IMR-90 (cell line): ENCODE measurements around the gene C19orf73. TPM values are rescaled to one million over a fixed set of nuclear protein-coding genes. Genes with fewer than 3 reads are reported as not detected.

Source experiments
- ATAC-seq: fragments of 200-7000 bp; cut with Tn5 transposase; 2 replicates; pipeline ENCODE4 v1.9.1; 2020; ENCODE audit warnings: low read depth, mild to moderate bottlenecking, moderate library complexity
- BruUV-seq: library from RNA; stranded (reverse); fragments of 400-500 nt; replicated peaks from 2 replicates; lab custom pipeline; 2021; lab: Mats Ljungman, UMichigan
- CTCF ChIA-PET: fragments of 300-600 bp; formaldehyde crosslinking; extraction: SDS; loops from one replicate; lab custom pipeline; 2021; ENCODE audit warnings: antibody characterized with exemption; lab: Yijun Ruan, JAX
- POLR2A ChIA-PET: fragments of 300-600 bp; sonication (Branson Sonifier 250); formaldehyde crosslinking; loops from one replicate; lab custom pipeline; 2022; ENCODE audit warnings: antibody characterized with exemption; ENCODE audit not compliant: unreplicated experiment; lab: Charles Lee
- DNase-seq: peaks from one replicate; pipeline ENCODE4 v3.0.0; 2013
- H2AFZ ChIP-seq: replicated peaks from 2 replicates; pipeline ENCODE3; 2013; ENCODE audit warnings: low read length, mild to moderate bottlenecking; ENCODE audit not compliant: poor library complexity
- H2AK5ac ChIP-seq: 2 replicates; pipeline ENCODE4 v1.6.1; 2013; ENCODE audit warnings: low read depth, low read length, inconsistent platforms
- H2AK9ac ChIP-seq: replicated peaks from 2 replicates; pipeline ENCODE3; 2013; ENCODE audit warnings: mild to moderate bottlenecking, low read depth, low read length, moderate library complexity; ENCODE audit not compliant: poor library complexity
- H2BK120ac ChIP-seq: 2 replicates; pipeline ENCODE4 v1.6.1; 2013; ENCODE audit warnings: low read depth, low read length, inconsistent platforms
- H2BK15ac ChIP-seq: 3 replicates; pipeline ENCODE4 v1.6.1; 2013; ENCODE audit warnings: low read depth, low read length, inconsistent platforms
- H2BK20ac ChIP-seq: 2 replicates; pipeline ENCODE4 v1.6.1; 2013; ENCODE audit warnings: low read depth, mild to moderate bottlenecking, inconsistent platforms, low read length, moderate library complexity
- H2BK5ac ChIP-seq: 2 replicates; pipeline ENCODE4 v1.6.1; 2013; ENCODE audit warnings: mild to moderate bottlenecking, low read depth, low read length, inconsistent platforms; ENCODE audit not compliant: poor library complexity, severe bottlenecking
- H3K14ac ChIP-seq: replicated peaks from 2 replicates; pipeline ENCODE4 v1.6.1; 2013; ENCODE audit warnings: low read depth, low read length, inconsistent platforms
- H3K18ac ChIP-seq: 2 replicates; pipeline ENCODE4 v1.6.1; 2013; ENCODE audit warnings: low read depth, low read length, control low read depth
- H3K23ac ChIP-seq: 2 replicates; pipeline ENCODE4 v1.6.1; 2013; ENCODE audit warnings: low read depth, low read length, inconsistent platforms
- H3K27ac ChIP-seq: 2 replicates; pipeline ENCODE4 v1.5.1; 2013; ENCODE audit warnings: mild to moderate bottlenecking, control low read depth, low read length; ENCODE audit not compliant: insufficient read depth
- H3K27me3 ChIP-seq: 2 replicates; pipeline ENCODE4 v1.6.1; 2013; ENCODE audit warnings: low read length; ENCODE audit not compliant: control insufficient read depth, insufficient read depth
- H3K36me3 ChIP-seq: 2 replicates; pipeline ENCODE4 v1.6.1; 2013; ENCODE audit warnings: low read length, mixed read lengths; ENCODE audit not compliant: control insufficient read depth, insufficient read depth
- H3K4ac ChIP-seq: 2 replicates; pipeline ENCODE4 v1.6.1; 2013; ENCODE audit warnings: low read depth, low read length, inconsistent platforms
- H3K4me1 ChIP-seq: 2 replicates; pipeline ENCODE4 v1.6.1; 2013; ENCODE audit warnings: low read length, mixed read lengths; ENCODE audit not compliant: control insufficient read depth, insufficient read depth
- H3K4me2 ChIP-seq: 2 replicates; pipeline ENCODE4 v1.6.1; 2013; ENCODE audit warnings: low read depth, mild to moderate bottlenecking, control low read depth, low read length, moderate library complexity
- H3K4me3 ChIP-seq: 2 replicates; pipeline ENCODE4 v1.5.1; 2013; ENCODE audit warnings: low read depth, mild to moderate bottlenecking, control low read depth, low read length, moderate library complexity; ENCODE audit not compliant: insufficient read depth
- H3K56ac ChIP-seq: 2 replicates; pipeline ENCODE4 v1.6.1; 2013; ENCODE audit warnings: low read length, inconsistent platforms; ENCODE audit not compliant: insufficient read depth; ENCODE audit errors: extremely low read depth
- H3K79me1 ChIP-seq, 2 experiments: 2 replicates each; pipeline ENCODE4 v1.6.1; 2013; ENCODE audit warnings: low read length in 2 of 2, inconsistent platforms in 1 of 2, low read depth in 1 of 2
- H3K9ac ChIP-seq: 2 replicates; pipeline ENCODE4 v1.6.1; 2013; ENCODE audit warnings: low read depth, low read length, control low read depth
- H3K9me1 ChIP-seq: 2 replicates; pipeline ENCODE4 v1.6.1; 2013; ENCODE audit warnings: low read length, inconsistent platforms; ENCODE audit not compliant: insufficient read depth
- H3K9me3 ChIP-seq: 2 replicates; pipeline ENCODE4 v1.6.1; 2013; ENCODE audit warnings: low read length; ENCODE audit not compliant: control insufficient read depth, insufficient read depth
- H4K20me1 ChIP-seq: 2 replicates; pipeline ENCODE4 v1.6.1; 2013; ENCODE audit warnings: low read length, inconsistent platforms; ENCODE audit not compliant: insufficient read depth
- H4K5ac ChIP-seq: 2 replicates; pipeline ENCODE4 v1.6.1; 2013; ENCODE audit warnings: mild to moderate bottlenecking, low read depth, low read length, control low read depth
- H4K8ac ChIP-seq, 2 experiments: 2 replicates each; pipeline ENCODE4 v1.6.1; 2013; ENCODE audit warnings: low read depth in 2 of 2, low read length in 2 of 2, control low read depth in 1 of 2, inconsistent platforms in 1 of 2
- H4K91ac ChIP-seq: 2 replicates; pipeline ENCODE4 v1.6.1; 2013; ENCODE audit warnings: low read depth, low read length, inconsistent platforms; ENCODE audit not compliant: insufficient read depth
- BHLHE40 ChIP-seq: fragments of 150-350 bp; IDR thresholded peaks from 2 replicates; pipeline ENCODE4 v1.6.1; 2016; ENCODE audit warnings: mild to moderate bottlenecking, low read depth, low read length
- CHD1 ChIP-seq: IDR thresholded peaks from 2 replicates; pipeline ENCODE4 v1.6.1; 2012; ENCODE audit warnings: low read depth, low read length, improper control_type of control experiment
- ELK1 ChIP-seq: fragments of 150-350 bp; IDR thresholded peaks from 2 replicates; pipeline ENCODE4 v1.6.1; 2016; ENCODE audit warnings: low read depth, mild to moderate bottlenecking, low read length, moderate library complexity, borderline replicate concordance
- FOS ChIP-seq: fragments of 150-350 bp; IDR thresholded peaks from 2 replicates; pipeline ENCODE4 v1.6.1; 2016; ENCODE audit warnings: low read depth, low read length
- MAFK ChIP-seq: IDR thresholded peaks from 2 replicates; pipeline ENCODE4 v1.6.1; 2012; ENCODE audit warnings: low read depth, low read length, improper control_type of control experiment
- MXI1 ChIP-seq: IDR thresholded peaks from 2 replicates; pipeline ENCODE4 v1.6.1; 2012; ENCODE audit warnings: low read depth, mild to moderate bottlenecking, low read length, moderate library complexity, borderline replicate concordance
- NFE2L2 ChIP-seq: fragments of 150-350 bp; IDR thresholded peaks from 2 replicates; pipeline ENCODE4 v1.6.1; 2016; ENCODE audit warnings: low read depth, mild to moderate bottlenecking, low read length
- POLR2A ChIP-seq: IDR thresholded peaks from 2 replicates; pipeline ENCODE4 v1.6.1; 2012; ENCODE audit warnings: mild to moderate bottlenecking, low read depth, low read length
- RAD21 ChIP-seq: IDR thresholded peaks from 2 replicates; pipeline ENCODE4 v1.6.1; 2012; ENCODE audit warnings: low read length, improper control_type of control experiment
- SMC3 ChIP-seq: fragments of 150-350 bp; IDR thresholded peaks from 2 replicates; pipeline ENCODE4 v1.6.1; 2016; ENCODE audit warnings: low read depth, mild to moderate bottlenecking, antibody characterized with exemption, low read length, moderate library complexity
- USF2 ChIP-seq: fragments of 150-350 bp; IDR thresholded peaks from 2 replicates; pipeline ENCODE4 v1.6.1; 2017; ENCODE audit warnings: mild to moderate bottlenecking, antibody characterized with exemption, low read length, low read depth
- WGBS, 2 experiments: methylation state at CpG; one replicate each; pipeline versions ENCODE4 v1.1.5 to v1.1.7; 2013; ENCODE audit warnings: missing lambda C conversion rate in 2 of 2; ENCODE audit not compliant: insufficient read length in 1 of 2; ENCODE audit errors: extremely low coverage in 2 of 2; 5-methylcytosine and 5-hydroxymethylcytosine counted together
- dilution Hi-C: fragments of 300-500 bp; cut with HindIII; formaldehyde crosslinking; loops from one replicate; pipeline ENCODE4 v1.14.3; 2018; ENCODE audit warnings: low sequenced_read_pairs; ENCODE audit not compliant: unreplicated experiment
- in situ Hi-C: fragments of 300-500 bp; cut with MboI; formaldehyde crosslinking; loops from 3 replicates; pipeline ENCODE4 v1.14.3; 2019; ENCODE audit warnings: low sequenced_read_pairs, inconsistent platforms, mixed read lengths
- intact Hi-C: fragments of 100-400 bp; cut with micrococcal nuclease; formaldehyde crosslinking; loops from 2 replicates; pipeline ENCODE4 v1.10.0; 2022
- polyA plus RNA-seq, 3 experiments: library from polyadenylated mRNA; depleted of rRNA; stranded (reverse); fragments of >200 nt; gene quantifications; 2 replicates each; pipeline ENCODE4 v1.2.3, GENCODE V29; 2012; ENCODE audit warnings: low replicate concordance in 1 of 3
- total RNA-seq: library from RNA; depleted of rRNA; stranded (reverse); fragments of >200 nt; gene quantifications from 2 replicates; pipeline ENCODE4 v1.2.3, GENCODE V29; 2012

C19orf73 gene
- total and polyA plus RNA-seq, 2 of the 4 experiments (the other 2 are of a cell fraction) = 1.2 TPM; not detected in 1

DNA sequence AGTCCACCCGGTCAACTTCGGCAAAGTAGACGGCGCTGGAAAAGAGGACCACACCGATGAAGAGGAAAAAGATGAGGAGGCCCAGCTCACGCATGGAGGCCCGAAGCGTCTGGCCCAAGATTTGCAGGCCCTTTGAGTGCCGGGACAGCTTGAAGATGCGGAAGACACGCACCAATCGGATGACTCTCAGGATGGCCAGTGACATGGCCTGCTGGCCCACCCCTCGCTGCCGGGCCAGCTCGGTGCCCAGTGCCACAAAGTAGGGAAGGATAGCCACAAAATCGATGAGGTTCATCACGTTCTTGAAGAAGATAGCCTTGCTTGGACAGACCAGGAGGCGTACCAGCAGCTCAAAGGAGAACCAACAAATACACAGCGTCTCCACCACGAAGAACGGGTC is 48.5 kb downstream of the C19orf73 start:
- dilution Hi-C loops = no loop called here
- ATAC-seq (no peak), DNase-seq (no peak)
- intact Hi-C loops = loop anchor here (5.0 kb wide), 1 partner anchor 78 kb away; the partner anchor contains the start of genes GYS1 and RUVBL2
- no peaks in the 10 kb centered on the region for H3K36me3 ChIP-seq
- H4K8ac ChIP-seq = no peak overlapping the region
- no peak overlapping the region for H3K56ac ChIP-seq
- H2BK15ac ChIP-seq = no peak overlapping the region
- BruUV-seq = no TSS peak
- TF ChIP-seq NFE2L2 (no peak), BHLHE40 (no peak), POLR2A (no peak), MAFK (no peak), USF2 (no peak), FOS (no peak), RAD21 (no peak), ELK1 (no peak), CHD1 (no peak), MXI1 (no peak), SMC3 (no peak)
- no peak overlapping the region for H3K9ac ChIP-seq
- H2BK20ac ChIP-seq = no peak overlapping the region
- H2AFZ ChIP-seq = no peak overlapping the region
- CTCF ChIA-PET = no interaction called here
- H3K4me1 ChIP-seq = no peaks in the 10 kb centered on the region
- no peaks in the 10 kb centered on the region for H3K79me1 ChIP-seq
- in situ Hi-C loops = no loop called here
- no peak overlapping the region for H3K14ac ChIP-seq
- H4K20me1 ChIP-seq = no peaks in the 10 kb centered on the region
- H3K27ac ChIP-seq = no peak overlapping the region
- peaks cover 58% of the 10 kb centered on the region for H3K27me3 ChIP-seq
- no peak overlapping the region for H3K4me3 ChIP-seq
- H2BK5ac ChIP-seq = no peak overlapping the region
- POLR2A ChIA-PET = no interaction called here
- no peak overlapping the region for H2AK9ac ChIP-seq
- peaks cover 18% of the 10 kb centered on the region for H3K9me3 ChIP-seq
- H2AK5ac ChIP-seq = no peak overlapping the region
- H3K23ac ChIP-seq = no peak overlapping the region
- no peak overlapping the region for H2BK120ac ChIP-seq
- H3K4me2 ChIP-seq = no peak overlapping the region
- no peaks in the 10 kb centered on the region for H3K9me1 ChIP-seq
- H3K18ac ChIP-seq = no peak overlapping the region
- 94% methylated on average over 16 of the region's 21 CpGs; no CpG with 5 or more reads in 1 of the 2 experiments for WGBS, 2 experiments
- no peak overlapping the region for H3K4ac ChIP-seq
- no peak overlapping the region for H4K91ac ChIP-seq
- no peak overlapping the region for H4K5ac ChIP-seq
